Measurements from ENCODE around the gene FAM131A. TPM values are rescaled to one million over a fixed set of nuclear protein-coding genes. Genes with fewer than 3 reads are reported as not detected.

Gene FAM131A
- total RNA-seq, 1 donor from 2014 or later, result 19.7 TPM

DNA sequence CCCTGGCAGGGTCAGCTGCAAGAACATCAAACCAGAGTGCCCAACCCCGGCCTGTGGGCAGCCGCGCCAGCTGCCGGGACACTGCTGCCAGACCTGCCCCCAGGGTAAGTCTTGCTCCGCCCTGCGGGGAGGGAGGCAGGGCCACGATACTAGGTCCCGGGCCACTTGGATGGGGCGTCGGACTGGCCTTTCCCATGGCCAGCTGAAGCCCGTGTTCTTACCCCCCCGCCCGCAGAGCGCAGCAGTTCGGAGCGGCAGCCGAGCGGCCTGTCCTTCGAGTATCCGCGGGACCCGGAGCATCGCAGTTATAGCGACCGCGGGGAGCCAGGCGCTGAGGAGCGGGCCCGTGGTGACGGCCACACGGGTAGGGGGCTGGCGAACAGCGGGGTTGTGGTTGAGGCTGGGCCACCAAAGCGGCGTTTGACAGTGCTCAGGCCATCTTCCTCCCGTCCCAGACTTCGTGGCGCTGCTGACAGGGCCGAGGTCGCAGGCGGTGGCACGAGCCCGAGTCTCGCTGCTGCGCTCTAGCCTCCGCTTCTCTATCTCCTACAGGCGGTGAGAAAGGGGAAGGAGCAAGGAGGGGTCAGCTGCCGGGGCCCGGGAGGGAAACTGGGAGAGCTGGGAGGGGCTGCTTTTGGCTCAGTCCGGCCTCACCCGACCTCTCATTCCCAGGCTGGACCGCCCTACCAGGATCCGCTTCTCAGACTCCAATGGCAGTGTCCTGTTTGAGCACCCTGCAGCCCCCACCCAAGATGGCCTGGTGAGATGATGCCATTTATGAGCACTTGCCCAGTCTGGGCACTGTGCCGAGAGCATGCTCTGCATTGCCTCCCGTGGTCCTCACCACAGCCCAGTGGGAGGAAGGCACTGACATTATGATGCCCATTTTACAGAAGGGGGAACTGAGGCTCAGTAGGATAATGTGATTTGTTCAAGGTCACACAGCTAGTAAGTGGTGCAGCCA lies 44.1 kb downstream of the FAM131A start:
- peaks cover 59% of the 10 kb centered on the region for H3K27me3 Mint-ChIP-seq (ENCODE audit: low read depth)
- TF ChIP-seq, protein P1, sequence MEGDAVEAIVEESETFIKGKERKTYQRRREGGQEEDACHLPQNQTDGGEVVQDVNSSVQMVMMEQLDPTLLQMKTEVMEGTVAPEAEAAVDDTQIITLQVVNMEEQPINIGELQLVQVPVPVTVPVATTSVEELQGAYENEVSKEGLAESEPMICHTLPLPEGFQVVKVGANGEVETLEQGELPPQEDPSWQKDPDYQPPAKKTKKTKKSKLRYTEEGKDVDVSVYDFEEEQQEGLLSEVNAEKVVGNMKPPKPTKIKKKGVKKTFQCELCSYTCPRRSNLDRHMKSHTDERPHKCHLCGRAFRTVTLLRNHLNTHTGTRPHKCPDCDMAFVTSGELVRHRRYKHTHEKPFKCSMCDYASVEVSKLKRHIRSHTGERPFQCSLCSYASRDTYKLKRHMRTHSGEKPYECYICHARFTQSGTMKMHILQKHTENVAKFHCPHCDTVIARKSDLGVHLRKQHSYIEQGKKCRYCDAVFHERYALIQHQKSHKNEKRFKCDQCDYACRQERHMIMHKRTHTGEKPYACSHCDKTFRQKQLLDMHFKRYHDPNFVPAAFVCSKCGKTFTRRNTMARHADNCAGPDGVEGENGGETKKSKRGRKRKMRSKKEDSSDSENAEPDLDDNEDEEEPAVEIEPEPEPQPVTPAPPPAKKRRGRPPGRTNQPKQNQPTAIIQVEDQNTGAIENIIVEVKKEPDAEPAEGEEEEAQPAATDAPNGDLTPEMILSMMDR (conservative IDR thresholded peaks at IDR 0.05), result no peak
- no peak overlapping the region for H3K27ac Mint-ChIP-seq (ENCODE audit: unreplicated experiment)
- no peaks in the 10 kb centered on the region for H3K9me3 Mint-ChIP-seq
- H3K4me1 Mint-ChIP-seq, result peaks cover 17% of the 10 kb centered on the region
- H3K4me3 Mint-ChIP-seq, result peak overlapping the region; percentile 73
- H3K36me3 Mint-ChIP-seq (ENCODE audit: low read depth), result no peaks in the 10 kb centered on the region
- DNase-seq (ENCODE audit: low read depth, low spot score), result no peak

DNA sequence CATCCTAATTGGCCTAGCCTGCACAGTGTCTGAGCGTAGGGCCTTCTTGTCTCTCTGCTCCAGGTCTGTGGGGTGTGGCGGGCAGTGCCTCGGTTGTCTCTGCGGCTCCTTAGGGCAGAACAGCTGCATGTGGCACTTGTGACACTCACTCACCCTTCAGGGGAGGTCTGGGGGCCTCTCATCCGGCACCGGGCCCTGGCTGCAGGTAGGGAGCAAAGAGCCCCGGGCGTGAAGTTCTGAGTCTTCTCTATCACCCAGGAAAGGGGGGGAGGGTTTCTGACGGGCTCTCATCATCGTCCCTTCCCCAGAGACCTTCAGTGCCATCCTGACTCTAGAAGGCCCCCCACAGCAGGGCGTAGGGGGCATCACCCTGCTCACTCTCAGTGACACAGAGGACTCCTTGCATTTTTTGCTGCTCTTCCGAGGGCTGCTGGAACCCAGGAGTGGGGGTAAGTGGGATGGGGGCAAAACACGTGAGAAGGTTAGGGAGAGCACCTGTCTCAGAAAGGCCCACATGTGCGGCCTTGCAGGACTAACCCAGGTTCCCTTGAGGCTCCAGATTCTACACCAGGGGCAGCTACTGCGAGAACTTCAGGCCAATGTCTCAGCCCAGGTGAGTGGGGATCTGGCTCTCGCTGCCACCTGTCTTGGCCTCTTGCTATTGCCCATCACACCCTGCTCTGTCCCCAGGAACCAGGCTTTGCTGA lies 45.1 kb downstream of the FAM131A start:
- Mint-ChIP-seq H3K4me1 (peaks cover 16% of the 10 kb centered on the region), H3K4me3 (peak overlapping the region; percentile 27), H3K9me3 (no peaks in the 10 kb centered on the region), H3K27ac (ENCODE audit: unreplicated experiment) (no peak overlapping the region), H3K36me3 (ENCODE audit: low read depth) (no peaks in the 10 kb centered on the region), H3K27me3 (ENCODE audit: low read depth) (peaks cover 52% of the 10 kb centered on the region)
- no peak for DNase-seq (ENCODE audit: low read depth, low spot score)
- TF ChIP-seq, protein P1 (conservative IDR thresholded peaks at IDR 0.05), result no peak

DNA sequence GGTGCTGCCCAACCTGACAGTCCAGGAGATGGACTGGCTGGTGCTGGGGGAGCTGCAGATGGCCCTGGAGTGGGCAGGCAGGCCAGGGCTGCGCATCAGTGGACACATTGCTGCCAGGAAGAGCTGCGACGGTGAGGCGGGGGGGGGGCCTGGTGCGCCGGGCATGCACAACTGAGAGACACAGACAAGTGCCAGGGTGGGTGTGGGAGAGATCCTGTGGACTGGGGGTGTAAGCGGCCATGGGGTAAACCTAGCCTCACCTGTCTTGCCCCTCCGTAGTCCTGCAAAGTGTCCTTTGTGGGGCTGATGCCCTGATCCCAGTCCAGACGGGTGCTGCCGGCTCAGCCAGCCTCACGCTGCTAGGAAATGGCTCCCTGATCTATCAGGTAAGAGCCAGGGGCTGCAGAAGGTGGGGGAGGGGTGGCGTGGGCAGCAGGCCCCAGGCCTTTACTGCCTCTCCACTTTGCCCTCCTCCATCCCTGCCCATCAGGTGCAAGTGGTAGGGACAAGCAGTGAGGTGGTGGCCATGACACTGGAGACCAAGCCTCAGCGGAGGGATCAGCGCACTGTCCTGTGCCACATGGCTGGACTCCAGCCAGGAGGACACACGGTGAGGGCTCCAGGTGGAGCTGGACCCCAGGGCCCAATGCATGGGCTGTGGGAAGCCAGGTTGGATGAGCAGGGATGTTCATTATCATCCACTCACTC lies 45.8 kb downstream of the FAM131A start:
- peaks cover 46% of the 10 kb centered on the region for H3K27me3 Mint-ChIP-seq (ENCODE audit: low read depth)
- no peak for DNase-seq (ENCODE audit: low read depth, low spot score)
- H3K4me1 Mint-ChIP-seq, result peaks cover 10% of the 10 kb centered on the region
- H3K36me3 Mint-ChIP-seq (ENCODE audit: low read depth), result no peaks in the 10 kb centered on the region
- H3K27ac Mint-ChIP-seq (ENCODE audit: unreplicated experiment), result no peak overlapping the region
- no peaks in the 10 kb centered on the region for H3K9me3 Mint-ChIP-seq
- TF ChIP-seq, protein P1 (conservative IDR thresholded peaks at IDR 0.05), result no peak
- no peak overlapping the region for H3K4me3 Mint-ChIP-seq

DNA sequence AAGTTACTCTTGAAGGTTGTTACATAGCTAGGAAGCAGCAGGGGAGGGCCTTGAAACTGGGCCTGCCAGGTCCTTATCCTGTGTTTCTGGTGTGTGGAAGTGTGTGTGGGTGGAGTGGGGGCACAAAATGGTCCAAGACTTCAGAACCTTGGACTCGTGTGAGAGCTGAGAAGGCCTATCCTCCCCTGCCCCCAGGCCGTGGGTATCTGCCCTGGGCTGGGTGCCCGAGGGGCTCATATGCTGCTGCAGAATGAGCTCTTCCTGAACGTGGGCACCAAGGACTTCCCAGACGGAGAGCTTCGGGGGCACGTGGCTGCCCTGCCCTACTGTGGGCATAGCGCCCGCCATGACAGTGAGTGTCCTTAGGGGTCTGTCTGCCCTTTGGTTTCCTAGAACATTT lies 46.9 kb downstream of the FAM131A start:
- DNase-seq (ENCODE audit: low read depth, low spot score), result no peak

More for the DNA sequence above, 46.9 kb downstream of the FAM131A start:
- peaks cover under 1% of the 10 kb centered on the region for H3K4me1 Mint-ChIP-seq
- no peaks in the 10 kb centered on the region for H3K9me3 Mint-ChIP-seq
- H3K4me3 Mint-ChIP-seq, result no peak overlapping the region
- TF ChIP-seq, protein P1 (conservative IDR thresholded peaks at IDR 0.05), result no peak
- H3K27me3 Mint-ChIP-seq (ENCODE audit: low read depth), result peaks cover 36% of the 10 kb centered on the region
- no peak overlapping the region for H3K27ac Mint-ChIP-seq (ENCODE audit: unreplicated experiment)
- no peaks in the 10 kb centered on the region for H3K36me3 Mint-ChIP-seq (ENCODE audit: low read depth)
